NOMO-1 treated with DMSO at 0.1 percent for 48 hours (cell line): Measurements from ENCODE around the gene ZBTB21.
"Not testable (repeated sequence)": the region's sequence is repeated elsewhere in the genome, so short reads cannot be mapped to it uniquely, and the experiment has no call there.

Experiments used
- DNase-seq: peaks from one replicate; lab custom pipeline; 2025; ENCODE audit not compliant: unreplicated experiment; lab: John Stamatoyannopoulos, UW

Gene ZBTB21

DNA sequence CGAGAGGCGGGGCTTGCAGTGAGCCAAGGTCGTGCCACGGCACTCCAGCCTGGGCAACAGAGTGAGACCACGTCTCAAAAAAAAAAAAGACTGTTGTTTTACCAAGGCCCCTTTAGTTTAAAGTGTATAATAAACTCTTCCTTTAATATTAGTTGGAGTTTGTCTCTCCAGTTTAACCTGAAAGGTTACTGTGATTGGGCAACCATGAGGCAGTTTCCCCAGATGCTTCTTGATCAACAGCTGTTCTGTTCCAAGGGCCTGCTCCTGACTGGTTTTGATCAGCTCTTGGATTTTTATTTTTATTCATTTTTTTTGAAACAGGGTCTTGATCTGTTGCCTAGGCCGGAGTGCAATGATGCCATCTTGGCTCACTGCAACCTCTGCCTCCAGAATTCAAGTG lies 38.3 kb downstream of the ZBTB21 start:
- DNase-seq = no peak

DNA sequence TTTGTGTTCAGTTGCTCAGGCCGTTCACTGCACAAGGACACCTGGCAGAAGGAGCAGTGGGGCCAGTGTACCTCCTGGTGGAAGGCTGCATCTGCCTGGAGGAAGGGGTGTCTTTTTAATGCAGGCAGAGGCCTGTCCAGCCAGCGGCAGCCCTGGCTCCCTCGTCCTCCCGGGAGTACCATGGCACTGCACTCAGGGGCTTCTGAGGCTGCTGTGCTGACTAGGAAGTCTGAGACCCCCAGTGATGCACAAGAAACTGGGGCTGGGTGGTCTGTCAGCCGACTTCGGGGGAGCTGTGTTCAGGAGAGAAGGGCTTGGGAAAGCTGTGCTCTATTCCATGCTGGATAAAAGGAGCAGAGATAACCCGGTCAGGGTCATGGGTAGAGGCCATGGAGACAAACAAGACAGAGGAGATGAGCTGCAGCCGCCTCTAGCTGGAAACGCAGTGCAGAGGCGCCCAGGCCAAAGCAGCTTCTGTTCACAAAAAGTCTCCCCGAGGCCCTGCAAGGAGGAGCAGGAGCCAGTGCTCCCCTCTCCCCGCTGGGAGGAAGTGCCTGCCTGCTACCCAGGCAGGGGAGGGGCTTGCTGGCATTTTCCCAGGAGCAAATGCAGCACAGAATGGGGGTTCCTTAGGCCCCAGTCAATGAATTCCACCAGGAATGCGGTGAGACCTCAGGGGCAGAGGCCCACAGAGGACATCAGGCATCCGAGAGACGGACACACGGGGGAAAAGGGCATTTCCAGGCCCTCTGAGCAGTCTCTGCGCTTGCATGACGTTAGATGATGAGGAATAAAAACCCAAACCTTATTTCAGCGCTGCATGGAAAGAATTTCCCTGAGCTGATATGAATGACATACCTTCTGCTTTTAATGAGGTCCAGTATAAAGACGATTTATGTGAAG lies 39.2 kb downstream of the ZBTB21 start:
- no peak for DNase-seq

DNA sequence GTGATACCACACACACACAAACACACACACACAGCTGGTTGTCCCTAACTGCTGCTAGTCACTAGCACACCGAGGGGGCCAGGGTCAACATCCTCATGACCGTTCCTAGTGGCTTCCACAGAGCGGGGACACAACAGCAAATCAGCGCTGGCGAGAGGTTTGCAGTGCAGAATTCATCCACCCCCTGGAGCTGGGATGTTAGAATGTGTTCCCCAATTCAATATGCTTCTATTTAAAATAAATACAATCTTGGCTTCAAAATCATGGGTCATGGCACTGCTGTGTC lies 40.1 kb downstream of the ZBTB21 start:
- no peak for DNase-seq

DNA sequence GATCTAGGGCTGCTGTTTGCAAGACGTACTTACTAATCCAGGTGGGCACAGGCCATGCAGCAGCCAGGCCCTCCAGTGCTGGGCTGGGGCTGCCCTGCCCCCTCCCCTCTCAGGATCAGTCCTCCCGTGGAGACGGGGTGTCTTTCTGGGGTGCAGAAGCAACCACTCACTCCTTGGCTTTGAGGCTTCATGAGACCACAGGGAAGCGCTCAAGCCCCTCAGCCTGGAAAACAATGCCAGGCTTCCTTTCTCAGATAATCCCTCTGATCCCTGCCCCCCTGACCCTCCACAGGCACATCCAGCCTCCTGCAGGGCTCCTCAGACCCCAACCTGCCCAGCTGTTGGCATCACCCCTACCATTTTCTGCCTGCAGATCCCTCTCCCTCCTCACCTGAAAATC lies 42.5 kb downstream of the ZBTB21 start:
- DNase-seq = no peak

DNA sequence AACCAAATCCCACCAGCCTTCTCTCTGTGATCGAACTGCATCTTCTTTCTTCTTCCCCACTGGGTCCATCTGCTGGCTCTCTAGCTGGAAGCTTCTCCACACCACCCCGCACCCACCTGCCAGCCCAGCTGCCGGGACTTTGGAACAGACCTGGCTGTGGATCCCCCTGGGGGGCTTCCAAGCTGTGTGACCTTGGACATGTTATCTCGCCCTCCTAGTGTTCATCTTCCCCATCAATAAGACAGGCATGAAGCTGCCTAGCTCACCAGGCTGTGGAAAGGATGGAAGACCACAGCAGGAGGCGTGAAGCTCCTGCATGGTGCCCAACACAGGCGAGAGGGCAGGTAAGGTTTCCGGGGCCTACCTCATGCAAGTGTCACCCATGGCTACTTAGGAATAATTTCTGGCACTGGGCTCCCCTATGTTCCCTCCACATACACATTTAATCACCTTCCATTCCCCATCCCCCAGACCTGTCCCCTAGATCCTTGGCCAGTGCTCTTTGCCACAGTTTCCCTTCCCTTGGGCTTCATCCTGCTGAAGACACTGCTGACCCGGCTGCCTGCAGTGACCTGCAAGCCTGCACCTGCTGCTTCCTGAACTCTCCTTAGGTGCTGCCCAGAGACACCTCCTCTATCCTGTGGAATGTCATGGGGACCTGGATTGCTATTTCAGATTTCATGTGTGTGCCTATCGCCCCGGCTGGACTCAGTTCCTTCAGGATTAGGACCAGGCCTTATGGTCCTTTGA lies 43.1 kb downstream of the ZBTB21 start:
- no peak for DNase-seq

DNA sequence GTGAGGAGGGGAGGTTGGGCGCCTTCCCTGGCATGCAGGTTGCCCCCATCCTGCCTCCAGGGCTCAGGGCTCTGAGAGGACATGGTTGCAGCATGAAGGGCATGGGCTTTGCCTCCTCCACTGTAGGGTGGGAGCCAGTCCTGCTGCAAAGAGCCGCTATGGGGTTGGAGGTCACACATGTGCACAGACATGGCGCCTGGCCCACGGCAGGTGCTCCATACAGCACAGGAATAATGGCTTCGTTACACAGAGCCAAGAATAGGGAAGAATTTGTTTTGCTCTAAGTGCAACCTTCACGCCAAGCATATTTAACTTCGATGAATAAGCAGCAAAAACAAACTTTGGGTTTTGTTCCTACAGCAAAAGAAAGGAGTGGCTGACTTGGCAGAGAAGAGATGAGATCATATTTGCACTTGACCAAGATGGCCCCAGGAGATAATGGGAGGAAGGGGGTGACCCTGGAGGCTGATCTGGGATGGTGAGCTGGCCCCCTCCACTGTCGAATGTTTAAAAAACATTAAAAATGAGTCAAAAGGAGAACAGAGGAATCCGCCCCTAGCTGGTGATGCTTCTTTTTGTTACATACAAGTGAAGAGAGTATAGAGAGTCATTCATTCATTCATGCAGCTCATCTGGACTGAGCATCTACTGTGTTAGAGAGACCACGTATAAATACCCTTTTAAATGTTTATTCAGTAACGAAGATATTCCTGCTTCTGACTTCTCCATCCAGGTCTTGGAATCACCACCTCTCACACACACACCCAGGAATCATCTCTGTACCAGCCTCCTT lies 43.9 kb downstream of the ZBTB21 start:
- no peak for DNase-seq

DNA sequence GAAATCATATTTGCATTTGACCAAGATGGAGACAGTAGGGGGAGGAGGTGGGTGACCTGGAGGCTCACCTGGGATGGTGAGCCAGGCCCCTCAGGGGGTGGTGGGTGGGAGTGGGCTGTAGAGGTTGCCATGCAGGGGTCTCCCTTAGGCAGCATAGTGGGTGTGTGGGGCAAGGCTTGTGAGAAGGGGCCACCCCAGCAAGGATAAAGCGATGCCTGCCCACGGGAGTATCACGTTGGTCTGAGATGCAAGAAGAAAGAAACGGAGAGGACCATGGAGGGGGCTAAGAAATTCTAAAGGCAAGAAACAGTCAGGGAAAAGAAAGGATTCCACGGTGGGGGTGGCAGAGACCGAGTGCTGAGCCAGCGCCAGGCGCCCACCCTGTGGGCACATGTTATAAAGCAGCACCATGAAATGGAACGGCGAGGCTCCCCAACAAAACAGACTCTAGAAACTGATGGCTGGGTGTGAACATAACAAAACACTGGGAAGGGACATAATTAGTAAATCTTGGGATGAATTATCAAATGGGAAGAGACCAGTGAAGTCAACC lies 44.6 kb downstream of the ZBTB21 start:
- DNase-seq = no peak

DNA sequence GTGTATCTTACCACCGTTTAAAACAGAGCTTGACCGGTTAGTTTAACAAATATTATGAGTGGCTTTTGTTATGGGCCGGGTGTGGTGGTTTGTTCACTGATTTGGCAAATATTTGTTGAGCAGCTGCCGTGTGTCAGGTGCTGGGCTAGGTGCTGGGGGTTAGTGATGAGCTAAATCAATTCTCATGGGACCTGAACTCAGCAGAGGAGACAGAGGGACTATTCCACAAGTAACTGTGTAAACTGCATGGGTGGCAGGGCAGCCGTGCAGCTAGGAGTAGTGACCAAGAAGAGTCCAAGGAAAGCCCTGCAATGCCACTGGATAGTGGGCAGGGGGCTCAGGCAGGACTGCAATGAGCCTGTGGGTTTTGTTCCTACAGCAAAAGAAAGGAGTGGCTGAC lies 45.1 kb downstream of the ZBTB21 start:
- no peak for DNase-seq

DNA sequence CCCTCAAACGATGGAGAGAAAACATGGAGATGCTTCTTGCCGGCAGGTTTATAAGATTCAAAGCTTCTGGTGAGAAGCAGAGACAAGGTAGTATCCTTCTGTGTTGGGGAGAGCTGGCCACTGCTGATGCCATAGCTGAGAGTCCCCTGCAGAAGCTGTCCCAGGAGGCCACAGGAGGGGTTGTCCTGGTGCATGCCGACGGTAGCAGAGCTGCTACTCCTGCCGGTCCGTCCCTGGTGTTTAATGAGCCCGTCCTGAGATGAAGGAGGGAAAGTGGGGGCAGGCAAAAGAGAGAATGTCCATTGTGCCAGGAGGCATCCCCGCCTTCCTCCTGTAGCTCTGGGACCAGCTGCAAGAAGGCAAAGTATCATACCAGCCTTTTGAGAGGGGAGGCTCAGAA lies 46.0 kb downstream of the ZBTB21 start:
- no peak for DNase-seq

DNA sequence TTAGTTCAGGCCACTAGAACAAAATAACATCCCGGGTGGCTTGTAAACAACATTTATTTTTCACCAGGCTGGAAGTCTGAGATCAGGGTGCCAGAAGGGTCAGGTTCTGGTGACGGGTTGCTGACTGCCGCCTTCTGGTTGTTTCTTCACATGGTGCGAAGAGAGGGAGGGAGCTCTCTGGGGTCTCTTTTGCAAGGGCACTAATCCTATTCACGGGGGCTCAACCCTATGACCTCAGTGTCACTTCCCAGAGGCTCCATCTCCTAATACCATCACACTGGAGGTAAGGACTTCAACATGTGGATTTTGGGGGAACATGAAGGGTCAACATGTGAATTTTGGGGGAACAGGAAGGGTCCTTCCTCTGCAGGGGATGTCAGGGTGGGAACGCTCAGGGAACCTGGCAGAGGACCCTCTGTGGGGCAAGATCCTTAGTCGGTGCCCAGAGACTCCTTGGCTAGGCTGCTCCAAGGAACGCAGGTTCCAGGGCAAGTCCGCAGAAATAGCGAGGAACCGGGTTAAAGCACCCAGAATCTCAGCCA lies 47.7 kb downstream of the ZBTB21 start:
- no peak for DNase-seq

DNA sequence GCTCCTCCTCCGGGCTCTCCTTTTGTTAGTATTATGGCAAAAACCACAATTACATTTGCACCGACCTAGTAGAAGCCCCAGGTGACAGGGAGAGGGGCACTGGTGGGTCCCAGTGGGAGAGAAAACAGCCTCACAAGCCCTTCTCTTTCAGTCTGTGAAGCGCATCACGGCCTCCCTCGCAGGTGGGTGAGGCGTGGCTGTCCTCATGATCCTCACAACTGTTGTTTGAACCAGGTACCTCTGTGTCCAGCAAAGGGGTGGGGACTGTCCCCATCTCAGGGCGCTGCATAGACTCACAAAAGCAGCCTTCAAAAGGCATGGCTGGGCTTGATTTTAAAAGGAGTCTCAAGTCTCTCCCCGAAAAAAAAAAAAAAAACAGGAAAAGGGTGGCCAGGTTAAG lies 48.4 kb downstream of the ZBTB21 start:
- no peak for DNase-seq

DNA sequence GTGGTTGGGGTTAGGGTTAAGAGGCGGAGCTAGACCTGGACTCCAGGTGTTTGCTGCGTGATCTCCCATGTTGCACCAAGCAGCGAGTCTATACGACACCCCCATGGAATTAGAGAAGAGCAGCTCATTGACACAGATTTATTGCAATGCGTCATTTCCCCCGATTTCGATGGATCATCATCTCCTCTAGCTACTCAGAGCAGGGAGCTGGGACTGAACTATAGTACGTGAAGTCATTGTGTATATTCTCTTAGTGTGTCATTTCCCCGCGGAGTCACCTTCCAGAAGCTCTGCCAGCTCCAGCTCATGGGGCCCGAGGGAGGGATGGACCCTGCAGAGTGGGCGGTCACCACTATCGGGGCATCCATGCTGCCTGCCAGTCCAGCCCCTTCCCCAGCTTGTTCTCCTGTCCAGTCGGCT lies 48.9 kb downstream of the ZBTB21 start:
- no peak for DNase-seq

DNA sequence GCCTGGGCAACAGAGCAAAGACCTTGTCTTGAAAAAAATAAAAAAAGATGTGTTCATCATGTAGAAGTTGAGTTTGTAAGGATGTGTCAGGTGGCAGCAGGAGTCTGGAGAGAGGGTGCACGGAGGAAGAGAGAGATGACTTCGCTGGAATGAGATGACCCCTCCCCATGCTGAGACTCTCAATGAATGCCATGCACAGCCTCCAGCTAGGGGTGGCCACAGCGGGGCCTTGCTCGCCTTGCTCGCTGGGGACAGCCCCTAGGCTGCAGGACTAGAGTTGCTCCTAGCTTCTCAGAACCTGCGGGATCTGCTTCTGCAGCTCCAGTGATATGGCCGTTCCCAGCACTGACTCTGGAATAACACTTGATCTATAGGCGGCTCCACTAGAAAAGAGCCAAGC lies 49.8 kb downstream of the ZBTB21 start:
- DNase-seq = no peak

DNA sequence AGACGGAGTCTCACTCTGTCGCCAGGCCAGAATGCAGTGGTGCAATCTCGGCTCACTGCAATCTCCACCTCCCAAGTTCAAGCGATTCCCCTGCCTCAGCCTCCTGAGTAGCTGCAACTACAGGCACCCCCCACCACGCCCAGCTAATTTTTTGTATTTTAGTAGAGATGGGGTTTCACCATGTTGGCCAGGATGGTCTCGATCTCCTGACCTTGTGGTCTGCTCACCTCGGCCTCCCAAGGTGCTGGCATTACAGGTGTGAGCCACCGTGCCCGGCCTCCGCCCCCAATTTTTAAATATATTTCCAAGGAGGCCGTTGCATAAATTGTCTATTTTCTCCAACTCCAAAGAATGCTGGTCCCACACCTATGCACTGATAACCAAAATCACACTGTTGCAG lies 50.5 kb downstream of the ZBTB21 start:
- not testable (repeated sequence) for DNase-seq

DNA sequence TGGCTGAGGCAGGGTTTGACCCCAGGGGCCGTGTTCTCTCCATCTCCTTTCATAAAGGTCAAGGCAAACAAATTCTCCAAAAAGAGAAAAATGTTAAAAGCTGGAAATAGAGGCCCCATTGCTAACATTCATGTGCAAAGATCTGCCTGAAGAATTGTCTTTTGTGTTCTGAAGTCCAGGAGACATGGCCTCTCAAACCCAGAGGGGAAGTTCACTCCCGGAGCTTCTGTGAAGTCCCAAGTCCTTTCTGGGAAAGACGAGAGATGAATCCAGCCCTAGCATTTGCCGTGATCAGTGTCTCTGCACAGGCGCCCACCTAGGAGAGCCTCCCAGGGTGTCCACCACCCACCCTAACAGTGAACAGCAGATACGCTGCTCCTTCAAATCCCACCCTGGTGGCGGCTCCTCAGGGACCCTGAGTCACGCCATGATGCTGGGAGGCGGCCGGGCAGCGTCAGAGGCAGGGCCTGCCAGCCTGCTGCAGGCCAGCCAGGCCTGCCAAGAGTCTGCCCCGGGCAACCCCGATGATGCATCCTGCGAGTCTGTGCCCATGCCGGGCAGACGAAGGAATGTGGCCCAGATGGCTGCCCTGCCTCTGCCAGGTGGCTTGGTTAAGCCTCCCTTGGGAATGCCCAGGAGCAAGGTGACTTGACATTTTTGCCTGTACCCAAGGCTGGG lies 51.1 kb downstream of the ZBTB21 start:
- DNase-seq = no peak

DNA sequence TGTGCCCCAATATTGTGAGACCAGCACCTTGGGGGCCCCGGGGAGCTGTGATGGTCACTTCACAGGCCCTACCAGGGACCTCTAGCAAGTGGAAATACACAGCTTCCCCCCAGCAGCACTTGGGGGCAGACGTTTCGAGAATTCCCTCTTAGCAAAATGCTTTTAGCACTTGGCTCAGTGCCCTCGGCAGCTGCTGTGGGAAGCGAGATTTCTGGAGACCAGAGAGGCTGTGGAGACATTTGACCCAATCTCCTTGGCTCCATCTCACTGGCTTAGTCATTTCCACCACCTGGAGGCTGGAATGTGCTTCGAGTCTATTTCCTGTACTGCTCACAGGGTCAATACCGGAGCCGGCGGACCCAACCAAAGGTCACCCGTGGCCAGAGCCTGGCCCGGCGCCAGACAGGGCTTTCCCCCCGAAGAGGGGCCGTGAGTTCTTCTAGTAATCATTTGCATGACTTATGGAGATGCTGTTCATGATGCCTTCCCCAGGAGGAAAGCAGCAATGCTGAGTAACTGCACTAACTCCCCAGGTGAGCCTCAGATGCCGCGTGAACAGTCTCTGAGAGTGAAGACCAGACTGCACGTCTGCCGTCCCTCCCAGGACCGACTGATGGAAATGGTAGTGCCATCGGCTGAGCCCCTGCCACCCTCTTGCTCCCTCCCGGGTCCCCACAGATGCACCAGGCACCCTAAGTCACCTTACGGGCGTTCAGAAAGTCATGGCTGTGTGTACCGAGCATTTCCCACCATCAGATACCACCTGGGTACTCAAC lies 52.0 kb downstream of the ZBTB21 start:
- no peak for DNase-seq

DNA sequence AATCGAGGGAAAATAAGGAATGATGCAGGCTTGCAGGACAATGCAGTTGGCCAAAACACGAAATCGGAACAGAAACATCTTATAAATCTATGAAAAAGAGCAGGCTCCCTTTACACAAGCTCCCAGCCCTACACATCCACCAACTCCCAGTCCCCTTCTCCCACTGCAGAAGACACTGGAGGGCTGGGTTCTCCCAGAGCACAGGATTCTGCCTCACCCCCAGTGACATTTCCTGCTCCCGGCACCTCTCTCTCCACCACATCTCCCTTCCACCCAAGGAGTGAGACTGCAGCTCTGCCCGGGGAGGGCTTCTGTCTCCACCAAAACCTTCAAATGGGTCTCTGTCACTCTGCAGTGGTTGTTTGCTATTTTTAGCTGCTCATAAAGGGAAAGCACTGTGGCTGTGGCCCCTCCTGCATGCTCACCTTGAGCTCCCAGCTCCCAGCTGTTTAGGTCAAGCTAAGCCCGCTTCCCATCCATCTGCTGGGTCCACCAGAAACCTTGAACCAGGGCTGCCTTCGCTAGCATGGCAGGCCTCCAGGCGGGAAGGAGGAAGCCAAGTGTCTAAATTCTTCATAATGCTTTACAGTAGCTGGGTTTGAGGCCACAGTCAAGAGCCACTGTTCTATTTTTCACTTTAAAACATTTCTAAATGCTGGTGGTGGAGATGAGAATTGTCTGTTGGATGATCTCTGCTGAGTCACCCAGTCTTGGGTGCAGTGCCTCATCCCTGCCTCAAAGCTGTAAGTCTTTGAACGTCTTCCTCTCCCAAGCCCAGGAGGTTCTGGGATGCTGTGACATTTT lies 53.0 kb downstream of the ZBTB21 start:
- no peak for DNase-seq

DNA sequence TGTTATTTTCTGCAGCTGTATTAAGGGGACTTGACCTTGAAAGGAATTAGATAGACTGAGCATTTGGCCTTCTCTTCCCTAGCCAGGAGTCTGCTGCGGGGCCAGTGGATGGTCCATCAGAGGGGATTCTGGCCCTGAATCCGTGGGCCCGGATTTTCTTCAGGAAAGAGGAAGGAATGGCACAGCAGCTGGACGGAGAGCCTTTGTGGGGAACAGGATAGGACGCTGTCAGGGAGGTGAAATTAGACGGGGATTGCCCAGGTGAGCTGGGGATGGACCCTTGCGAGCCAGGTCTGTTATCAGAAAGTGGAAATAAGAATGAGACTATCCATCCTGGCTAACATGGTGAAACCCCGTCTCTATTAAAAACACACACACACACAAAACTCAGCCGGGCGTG lies 54.6 kb downstream of the ZBTB21 start:
- DNase-seq = no peak
